Measurements from ENCODE around the gene BSN. TPM values are rescaled to one million over a fixed set of nuclear protein-coding genes. Genes with fewer than 3 reads are reported as not detected.
A peak's percentile ranks its signal among the peaks of the same experiment; 100 is the strongest.

BSN gene
- total and polyA plus RNA-seq, 2 donors (not counting 3 experiments of a cell fraction or from before 2014, with no cell fraction given), result 0.04 to 0.27 TPM

- BruUV-seq (replicated peaks), result TSS peak; percentile 78
- POLR2A ChIA-PET, result interaction anchor here (0.7 kb wide), 1 partner anchor 133 kb away, joined by 3 read pairs; no protein-coding TSS in a partner anchor
- peak overlapping the region; percentile 72 for H3K4me2 ChIP-seq (ENCODE audit: insufficient read depth, low read length)
- no peaks in the 10 kb centered on the region for H3K36me3 ChIP-seq (ENCODE audit: control insufficient read depth in 2 of 2, extremely low read depth in 1 of 2, insufficient read depth in 2 of 2, low read length in 2 of 2)
- peaks cover 3% of the 10 kb centered on the region for H3K79me2 ChIP-seq (ENCODE audit: control insufficient read depth, insufficient read depth, low read length)
- peak overlapping the region; percentile 41 for H3K9ac ChIP-seq (replicated peaks; ENCODE audit: extremely low read depth, insufficient read depth, low read length)
- FAIRE-seq, result no peak
- dilution Hi-C loops (cut with MboI; ENCODE audit: extremely low pct_ligation_motif_present, low sequenced_read_pairs), result no loop called here
- H3K4me1 ChIP-seq (ENCODE audit: control insufficient read depth, extremely low read depth, insufficient read depth, low read length), result peaks cover 4% of the 10 kb centered on the region
- DNase-seq (ENCODE audit: low read depth, low spot score), result no peak
- TF ChIP-seq MYC (IDR thresholded peaks at IDR 0.05; ENCODE audit: low read depth, low read length), result no peak
- no peak for TF ChIP-seq FOS (IDR thresholded peaks at IDR 0.05; ENCODE audit: borderline replicate concordance, insufficient read depth, low read length)
- TF ChIP-seq POLR2A (IDR thresholded peaks at IDR 0.05; ENCODE audit: low read depth, low read length), result no peak
- TF ChIP-seq JUN (IDR thresholded peaks at IDR 0.05; ENCODE audit: borderline replicate concordance, insufficient read depth, insufficient read length, low read depth), result no peak
- TF ChIP-seq CTCF (IDR thresholded peaks at IDR 0.05; ENCODE audit: extremely low read depth in 1 of 2, insufficient read depth in 1 of 2, low read depth in 1 of 2, low read length in 2 of 2), result no peak
- no peak for TF ChIP-seq EZH2 (IDR thresholded peaks at IDR 0.05; ENCODE audit: borderline replicate concordance, low read depth, low read length, severe bottlenecking)
- no peak for TF ChIP-seq POLR2AphosphoS5 (IDR thresholded peaks at IDR 0.05; ENCODE audit: insufficient read depth, low read depth, low read length)
- no peak for TF ChIP-seq GATA2 (IDR thresholded peaks at IDR 0.05; ENCODE audit: insufficient read depth, insufficient read length, low read depth, low read length)
- TF ChIP-seq, protein P1, sequence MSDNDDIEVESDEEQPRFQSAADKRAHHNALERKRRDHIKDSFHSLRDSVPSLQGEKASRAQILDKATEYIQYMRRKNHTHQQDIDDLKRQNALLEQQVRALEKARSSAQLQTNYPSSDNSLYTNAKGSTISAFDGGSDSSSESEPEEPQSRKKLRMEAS (IDR thresholded peaks at IDR 0.05; ENCODE audit: insufficient read depth, insufficient read length), result no peak
- H3K9me3 ChIP-seq (replicated peaks; ENCODE audit: control insufficient read depth, insufficient read depth, low read length), result no peaks in the 10 kb centered on the region
- H3K27ac ChIP-seq (ENCODE audit: insufficient read depth, low read depth, low read length), result peak overlapping the region; percentile 40
- H4K20me1 ChIP-seq (replicated peaks; ENCODE audit: control insufficient read depth, extremely low read depth, insufficient read depth, low read length), result no peaks in the 10 kb centered on the region
- H3K4me3 ChIP-seq (replicated peaks in 1 of 3; ENCODE audit: insufficient read depth in 1 of 3, low read depth in 1 of 3, low read length in 3 of 3), result peak overlapping the region; percentile 13 to 41 (median 41)
- H2AFZ ChIP-seq (ENCODE audit: low read depth, low read length), result peak overlapping the region; percentile 30
- CTCF ChIA-PET, result interaction anchor here (5.4 kb wide), 1 partner anchor 135 kb away, joined by 293 read pairs; no protein-coding TSS in a partner anchor
- no peaks in the 10 kb centered on the region for H3K27me3 ChIP-seq (ENCODE audit: control insufficient read depth in 2 of 2, insufficient read depth in 2 of 2, low read length in 2 of 2)
- no peaks in the 10 kb centered on the region for H3K9me1 ChIP-seq (replicated peaks; ENCODE audit: control insufficient read depth, extremely low read depth, insufficient read depth, low read length)
- intact Hi-C loops (cut with micrococcal nuclease), result no loop called here
Observed at GRCh38 chr3:49673121-49673714, 118.9 kb downstream of the BSN start.

Data from endothelial cell of umbilical vein (primary cell).